Measurements from ENCODE around the gene ACAP3.

- no peak for TF ChIP-seq MAX (IDR thresholded peaks at IDR 0.05)
- TF ChIP-seq CEBPB (IDR thresholded peaks at IDR 0.05) = no peak
- no peak for TF ChIP-seq RAD21 (IDR thresholded peaks at IDR 0.05; ENCODE audit: low read depth)
- TF ChIP-seq TCF12 (IDR thresholded peaks at IDR 0.05; ENCODE audit: low read depth) = no peak
- no peak for TF ChIP-seq TAF1 (IDR thresholded peaks at IDR 0.05; ENCODE audit: low read depth)
- no peak for TF ChIP-seq YY1 (IDR thresholded peaks at IDR 0.05; ENCODE audit: low read depth)
- no peak for TF ChIP-seq ZBTB7A (IDR thresholded peaks at IDR 0.05; ENCODE audit: low read depth)
Measured at GRCh38 chr1:1286313-1287261, 21.1 kb downstream of the ACAP3 start.

All from Ishikawa (cell line).